Smooth muscle cell (in vitro differentiated cells): ENCODE results near the gene PLA2G2F. TPM values are rescaled to one million over a fixed set of nuclear protein-coding genes. Genes with fewer than 3 reads are reported as not detected.

Experiments used
- DNase-seq: peaks from one replicate; lab custom pipeline; 2025; ENCODE audit not compliant: unreplicated experiment; lab: John Stamatoyannopoulos, UW
- H2AFZ ChIP-seq: fragments of 200-600 bp; sonication (generic); 2 replicates; pipeline ENCODE4 v1.6.0; 2016; ENCODE audit warnings: antibody characterized with exemption, low read depth, mild to moderate bottlenecking
- H3F3A ChIP-seq: fragments of 200-600 bp; sonication (generic); 2 replicates; pipeline ENCODE4 v1.6.0; 2017; ENCODE audit warnings: antibody characterized with exemption, low read depth
- H3K27ac ChIP-seq: fragments of 200-600 bp; sonication (generic); 2 replicates; pipeline ENCODE4 v1.5.1; 2016; ENCODE audit warnings: low read depth, mild to moderate bottlenecking
- H3K27me3 ChIP-seq: fragments of 200-600 bp; sonication (generic); 2 replicates; pipeline ENCODE4 v1.6.1; 2016; ENCODE audit warnings: low read depth, mild to moderate bottlenecking
- H3K36me3 ChIP-seq: fragments of 200-600 bp; sonication (generic); 2 replicates; pipeline ENCODE4 v1.5.1; 2016; ENCODE audit warnings: low read depth
- H3K4me1 ChIP-seq: fragments of 200-600 bp; sonication (generic); 2 replicates; pipeline ENCODE4 v1.5.1; 2016; ENCODE audit warnings: low read depth
- H3K4me2 ChIP-seq: fragments of 200-600 bp; sonication (generic); 2 replicates; pipeline ENCODE4 v1.6.0; 2016; ENCODE audit warnings: mild to moderate bottlenecking
- H3K4me3 ChIP-seq: fragments of 200-600 bp; sonication (generic); 2 replicates; pipeline ENCODE4 v1.5.1; 2016; ENCODE audit warnings: mild to moderate bottlenecking
- H3K79me2 ChIP-seq: fragments of 200-600 bp; sonication (generic); 2 replicates; pipeline ENCODE4 v1.6.0; 2016; ENCODE audit warnings: low read depth, mild to moderate bottlenecking
- H3K9ac ChIP-seq: fragments of 200-600 bp; sonication (generic); 2 replicates; pipeline ENCODE4 v1.6.0; 2016; ENCODE audit warnings: low read depth
- H3K9me3 ChIP-seq: fragments of 200-600 bp; sonication (generic); replicated peaks from 2 replicates; pipeline ENCODE4 v1.5.1; 2016; ENCODE audit warnings: low read depth
- H4K20me1 ChIP-seq: fragments of 200-600 bp; sonication (generic); 2 replicates; pipeline ENCODE4 v1.6.0; 2016; ENCODE audit warnings: low read depth
- CTCF ChIP-seq: fragments of 200-600 bp; sonication (generic); IDR thresholded peaks from 2 replicates; pipeline ENCODE4 v1.5.1; 2017; ENCODE audit warnings: borderline replicate concordance, mild to moderate bottlenecking, antibody characterized with exemption; ENCODE audit not compliant: insufficient read depth, poor library complexity, severe bottlenecking
- WGBS: methylation state at CpG from one replicate; pipeline ENCODE4 v1.1.7; 2016; ENCODE audit warnings: low lambda C conversion rate; 5-methylcytosine and 5-hydroxymethylcytosine counted together
- polyA plus RNA-seq: library from polyadenylated mRNA; unstranded; fragments of >200 nt; fragmentation: Nextera tagmentation; extraction: Ambion mirVana; gene quantifications from 2 replicates; pipeline ENCODE4 v1.2.1, GENCODE V29; 2016
- total RNA-seq: library from RNA; depleted of rRNA; stranded (reverse); fragments of >200 nt; gene quantifications from 2 replicates; pipeline ENCODE4 v1.2.3, GENCODE V29; 2014

PLA2G2F gene
- total and polyA plus RNA-seq, 2 experiments from 2014 or later, result 0.81 to 1.9 TPM

DNA sequence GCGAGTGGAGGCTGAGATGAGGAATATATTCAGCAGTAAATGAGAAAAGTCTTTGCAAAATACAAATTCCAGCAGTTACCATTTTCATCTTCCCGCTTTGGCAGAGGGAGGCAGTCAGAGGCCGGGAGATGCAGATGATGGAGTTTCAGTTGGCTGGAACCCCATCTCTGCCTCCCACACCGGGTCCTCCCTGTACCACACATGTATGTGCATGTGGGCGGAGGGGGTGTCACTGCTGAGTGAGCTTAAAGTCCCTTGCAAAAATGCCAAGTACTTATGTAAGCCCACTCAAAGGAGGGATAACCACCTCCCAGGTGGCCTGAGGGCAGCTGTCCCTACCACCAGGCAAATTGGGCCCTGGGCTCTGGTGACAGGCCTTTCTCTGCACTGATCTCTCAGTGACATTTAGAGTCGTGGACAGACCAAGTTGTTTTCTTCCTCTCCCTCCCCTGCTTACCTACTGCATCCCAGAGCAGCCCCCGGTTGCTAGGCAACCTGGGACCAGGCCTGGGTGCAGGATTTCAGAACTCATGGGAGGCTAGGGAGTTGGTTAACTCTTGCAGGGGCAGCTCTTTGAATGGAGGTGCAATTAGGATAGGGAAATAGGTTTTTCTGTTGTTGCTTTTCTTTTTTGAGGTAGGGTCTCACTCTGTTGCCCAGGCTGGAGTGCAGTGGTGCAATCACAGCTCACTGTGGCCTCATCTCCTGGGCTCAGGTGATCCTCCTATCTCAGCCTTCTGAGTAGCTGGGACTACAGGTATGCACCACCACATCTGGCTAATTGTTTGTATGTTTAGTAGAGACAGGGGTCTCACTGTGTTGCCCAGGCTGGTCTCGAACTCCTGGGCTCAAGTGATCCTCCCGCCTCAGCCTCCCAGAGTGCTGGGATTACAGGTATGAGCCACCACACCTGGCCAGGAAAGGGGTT, 29.7 kb downstream of the PLA2G2F start:
- Histone ChIP-seq H4K20me1 (no peaks in the 10 kb centered on the region), H3K9me3 (no peaks in the 10 kb centered on the region), H3K27ac (no peak overlapping the region), H3K4me3 (no peak overlapping the region), H3F3A (no peaks in the 10 kb centered on the region), H3K4me1 (no peaks in the 10 kb centered on the region), H3K27me3 (no peaks in the 10 kb centered on the region), H3K36me3 (no peaks in the 10 kb centered on the region), H2AFZ (no peak overlapping the region), H3K4me2 (no peak overlapping the region), H3K79me2 (no peaks in the 10 kb centered on the region), H3K9ac (no peak overlapping the region)
- WGBS, result 91% methylated on average over 9 of the region's 9 CpGs
- TF ChIP-seq CTCF, result no peak
- no peak for DNase-seq

GRCh38 chr1:20169932-20170331, 30.8 kb downstream of the PLA2G2F start:
- Histone ChIP-seq H4K20me1 (no peaks in the 10 kb centered on the region), H3K4me2 (no peak overlapping the region), H3K27ac (no peak overlapping the region), H3K9me3 (no peaks in the 10 kb centered on the region), H2AFZ (no peak overlapping the region), H3F3A (no peaks in the 10 kb centered on the region), H3K27me3 (no peaks in the 10 kb centered on the region), H3K4me3 (no peak overlapping the region), H3K4me1 (no peaks in the 10 kb centered on the region), H3K36me3 (no peaks in the 10 kb centered on the region), H3K9ac (no peak overlapping the region), H3K79me2 (no peaks in the 10 kb centered on the region)
- TF ChIP-seq CTCF, result no peak
- no peak for DNase-seq
- 95% methylated on average over 5 of the region's 5 CpGs for WGBS

DNA sequence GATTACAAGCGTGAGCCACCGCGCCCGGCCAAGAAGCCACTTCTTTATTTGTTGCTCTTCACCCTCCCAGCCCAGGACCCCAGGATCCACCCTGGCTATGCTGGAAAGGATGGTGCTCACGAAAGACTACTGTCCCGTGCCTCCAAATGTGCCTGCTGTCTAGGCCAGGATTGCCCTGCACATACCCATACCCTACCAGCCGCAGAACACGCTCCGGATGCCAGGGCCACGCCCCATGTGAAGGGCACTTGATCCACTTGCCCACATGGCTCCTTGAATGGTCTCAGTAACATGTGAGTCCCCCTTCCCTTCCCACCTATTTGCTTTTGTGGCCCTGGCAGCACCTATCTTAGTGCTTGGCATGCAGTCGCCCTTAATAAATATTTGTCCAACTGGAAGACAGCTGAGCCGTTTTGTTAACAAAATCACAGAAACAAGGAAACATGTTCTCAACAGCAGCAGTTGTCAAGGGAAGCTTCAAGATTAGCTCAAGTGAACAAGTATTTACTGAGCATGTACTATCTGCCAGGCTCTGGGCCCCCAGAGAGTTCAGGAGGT, 33.0 kb downstream of the PLA2G2F start:
- no peak overlapping the region for H3K4me2 ChIP-seq
- H3K9ac ChIP-seq, result no peak overlapping the region
- no peaks in the 10 kb centered on the region for H3K9me3 ChIP-seq
- no peaks in the 10 kb centered on the region for H3K79me2 ChIP-seq
- H4K20me1 ChIP-seq, result no peaks in the 10 kb centered on the region
- 95% methylated on average over 12 of the region's 12 CpGs for WGBS
- H2AFZ ChIP-seq, result no peak overlapping the region
- H3K27me3 ChIP-seq, result no peaks in the 10 kb centered on the region
- no peak for TF ChIP-seq CTCF
- no peak overlapping the region for H3K4me3 ChIP-seq
- H3K4me1 ChIP-seq, result no peaks in the 10 kb centered on the region
- H3F3A ChIP-seq, result no peaks in the 10 kb centered on the region
- no peak overlapping the region for H3K27ac ChIP-seq
- H3K36me3 ChIP-seq, result no peaks in the 10 kb centered on the region
- DNase-seq, result no peak
